ENCODE results near the gene SLC9A2. TPM values are rescaled to one million over a fixed set of nuclear protein-coding genes. Genes with fewer than 3 reads are reported as not detected.

SLC9A2 gene
- total RNA-seq, 3 donors from 2014 or later (not counting 1 experiment from before 2014, with no cell fraction given) = not detected

- H3K4me3 ChIP-seq (ENCODE audit: low read length) = no peak overlapping the region
- intact Hi-C loops (cut with micrococcal nuclease) = loop anchor here (10.0 kb wide), 1 partner anchor 602 kb away; no protein-coding TSS in a partner anchor
- peaks cover 18 to 19% of the 10 kb centered on the region in 2 donors for H3K4me1 Mint-ChIP-seq
- no peak for ATAC-seq
- H3K9me3 Mint-ChIP-seq = no peaks in the 10 kb centered on the region
- no peaks in the 10 kb centered on the region for H3K27me3 ChIP-seq (ENCODE audit: control insufficient read depth, insufficient read depth, low read length)
- H3K9me3 ChIP-seq (ENCODE audit: control insufficient read depth, insufficient read depth, low read length) = no peaks in the 10 kb centered on the region
- WGBS (ENCODE audit: insufficient coverage) = 82% methylated on average over 1 of the region's 1 CpG
- peaks cover 4 to 13% of the 10 kb centered on the region in 2 donors for H3K27me3 Mint-ChIP-seq (ENCODE audit: low read depth in 2 of 2)
- no peak overlapping the region for H3K27ac Mint-ChIP-seq
- TF ChIP-seq, protein P1, sequence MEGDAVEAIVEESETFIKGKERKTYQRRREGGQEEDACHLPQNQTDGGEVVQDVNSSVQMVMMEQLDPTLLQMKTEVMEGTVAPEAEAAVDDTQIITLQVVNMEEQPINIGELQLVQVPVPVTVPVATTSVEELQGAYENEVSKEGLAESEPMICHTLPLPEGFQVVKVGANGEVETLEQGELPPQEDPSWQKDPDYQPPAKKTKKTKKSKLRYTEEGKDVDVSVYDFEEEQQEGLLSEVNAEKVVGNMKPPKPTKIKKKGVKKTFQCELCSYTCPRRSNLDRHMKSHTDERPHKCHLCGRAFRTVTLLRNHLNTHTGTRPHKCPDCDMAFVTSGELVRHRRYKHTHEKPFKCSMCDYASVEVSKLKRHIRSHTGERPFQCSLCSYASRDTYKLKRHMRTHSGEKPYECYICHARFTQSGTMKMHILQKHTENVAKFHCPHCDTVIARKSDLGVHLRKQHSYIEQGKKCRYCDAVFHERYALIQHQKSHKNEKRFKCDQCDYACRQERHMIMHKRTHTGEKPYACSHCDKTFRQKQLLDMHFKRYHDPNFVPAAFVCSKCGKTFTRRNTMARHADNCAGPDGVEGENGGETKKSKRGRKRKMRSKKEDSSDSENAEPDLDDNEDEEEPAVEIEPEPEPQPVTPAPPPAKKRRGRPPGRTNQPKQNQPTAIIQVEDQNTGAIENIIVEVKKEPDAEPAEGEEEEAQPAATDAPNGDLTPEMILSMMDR (IDR thresholded peaks at IDR 0.05) = no peak
- H3K4me3 Mint-ChIP-seq = no peak overlapping the region
- no peak overlapping the region for H3K27ac ChIP-seq (ENCODE audit: low read length)
- H3K36me3 Mint-ChIP-seq = no peaks in the 10 kb centered on the region
- peaks cover 1% of the 10 kb centered on the region for H3K4me1 ChIP-seq (ENCODE audit: control insufficient read depth, insufficient read depth, low read length)
- H3K36me3 ChIP-seq (ENCODE audit: control insufficient read depth, insufficient read depth, low read length) = no peaks in the 10 kb centered on the region
- no peak for DNase-seq
These were observed 13.0 kb upstream of the SLC9A2 start for GRCh38 chr2:102606353-102606752.

- ATAC-seq (peak; percentile 89 to 97 (median 93)), DNase-seq (peak; percentile 46 to 61)
- Histone ChIP-seq H3K36me3 (ENCODE audit: control insufficient read depth, insufficient read depth, low read length) (no peaks in the 10 kb centered on the region), H3K9me3 (ENCODE audit: control insufficient read depth, insufficient read depth, low read length) (no peaks in the 10 kb centered on the region), H3K27me3 (ENCODE audit: control insufficient read depth, insufficient read depth, low read length) (peaks cover 23% of the 10 kb centered on the region), H3K4me3 (ENCODE audit: low read length) (no peak overlapping the region), H3K27ac (ENCODE audit: low read length) (no peak overlapping the region), H3K4me1 (ENCODE audit: control insufficient read depth, insufficient read depth, low read length) (peaks cover 14% of the 10 kb centered on the region)
- H3K36me3 Mint-ChIP-seq = peaks cover 7% of the 10 kb centered on the region
- WGBS (ENCODE audit: insufficient coverage) = 19% methylated on average over 5 of the region's 5 CpGs
- TF ChIP-seq, protein P1 (IDR thresholded peaks at IDR 0.05) = peak; percentile 94
- H3K4me3 Mint-ChIP-seq = no peak overlapping the region
- no peak overlapping the region for H3K27ac Mint-ChIP-seq
- H3K4me1 Mint-ChIP-seq = peaks cover 8 to 15% of the 10 kb centered on the region in 2 donors
- intact Hi-C loops (cut with micrococcal nuclease) = loop anchor here (1.0 kb wide), 2 partner anchors 96 to 143 kb away; partner anchors contain the start of gene SLC9A4
- no peaks in the 10 kb centered on the region for H3K9me3 Mint-ChIP-seq
- H3K27me3 Mint-ChIP-seq (ENCODE audit: low read depth in 2 of 2) = peaks cover 37 to 49% of the 10 kb centered on the region in 2 donors
These were observed 3.5 kb upstream of the SLC9A2 start for GRCh38 chr2:102615620-102616436.

GRCh38 chr2:102618452-102619413 lies 620 bp upstream of the SLC9A2 start:
- H3K9me3 ChIP-seq (ENCODE audit: control insufficient read depth, insufficient read depth, low read length) = no peaks in the 10 kb centered on the region
- H3K36me3 Mint-ChIP-seq = peaks cover 7% of the 10 kb centered on the region
- peaks cover 8 to 15% of the 10 kb centered on the region in 2 donors for H3K4me1 Mint-ChIP-seq
- peaks cover 14% of the 10 kb centered on the region for H3K4me1 ChIP-seq (ENCODE audit: control insufficient read depth, insufficient read depth, low read length)
- WGBS (ENCODE audit: insufficient coverage) = 6% methylated on average over 59 of the region's 59 CpGs
- H3K4me3 Mint-ChIP-seq = peak overlapping the region; percentile 87
- H3K27me3 Mint-ChIP-seq (ENCODE audit: low read depth in 2 of 2) = peaks cover 53 to 71% of the 10 kb centered on the region in 2 donors
- DNase-seq = no peak
- no peak overlapping the region for H3K27ac Mint-ChIP-seq
- peak in 1 of 3 donors; percentile 27 for ATAC-seq
- no peak overlapping the region for H3K4me3 ChIP-seq (ENCODE audit: low read length)
- intact Hi-C loops (cut with micrococcal nuclease) = no loop called here
- H3K36me3 ChIP-seq (ENCODE audit: control insufficient read depth, insufficient read depth, low read length) = no peaks in the 10 kb centered on the region
- H3K27ac ChIP-seq (ENCODE audit: low read length) = no peak overlapping the region
- no peaks in the 10 kb centered on the region for H3K9me3 Mint-ChIP-seq
- TF ChIP-seq, protein P1 (IDR thresholded peaks at IDR 0.05) = no peak
- peaks cover 32% of the 10 kb centered on the region for H3K27me3 ChIP-seq (ENCODE audit: control insufficient read depth, insufficient read depth, low read length)

Measured in natural killer cell (primary cell).